Choroid plexus epithelial cell (primary cell): ENCODE data around the gene MYH13.

Experiments used
- DNase-seq: peaks from one replicate; pipeline ENCODE4 v3.0.0-alpha.2; 2010; ENCODE audit warnings: low read depth
- H3K4me3 ChIP-seq: 2 replicates; pipeline ENCODE4 v1.5.1; 2011; ENCODE audit warnings: low read depth, mild to moderate bottlenecking, control low read depth, low read length, moderate library complexity
- CTCF ChIP-seq: conservative IDR thresholded peaks from 2 replicates; pipeline ENCODE4 v1.5.1; 2011; ENCODE audit warnings: low read depth, mild to moderate bottlenecking, control low read depth, inconsistent platforms, low read length, moderate library complexity

Gene MYH13

GRCh38 chr17:10372906-10373305 lies at the start of gene MYH13:
Gene MYH13 (minus strand): TSS chr17:10373006. CDS start chr17:10364530, 8,476 bp downstream.
- no peak for TF ChIP-seq CTCF
- no peak within 1 kb of the TSS for H3K4me3 ChIP-seq
- no peak for DNase-seq

GRCh38 chr17:10421900-10422542 lies 49.2 kb upstream of the MYH13 start, which contains the start of gene MYH8:
Gene MYH8 (minus strand): TSS chr17:10421950. CDS start chr17:10420227, 1,723 bp downstream.
- TF ChIP-seq CTCF, result no peak
- no peak for DNase-seq
- H3K4me3 ChIP-seq, result no peak within 1 kb of the TSS

GRCh38 chr17:10421211-10421610 lies 48.4 kb upstream of the MYH13 start:
- no peak for TF ChIP-seq CTCF
- no peak overlapping the region for H3K4me3 ChIP-seq
- DNase-seq, result no peak

GRCh38 chr17:10420811-10421210 lies 48.0 kb upstream of the MYH13 start:
- no peak for DNase-seq
- no peak for TF ChIP-seq CTCF
- H3K4me3 ChIP-seq, result no peak overlapping the region

- TF ChIP-seq CTCF, result no peak
- DNase-seq, result no peak
- H3K4me3 ChIP-seq, result no peak overlapping the region
Observed at GRCh38 chr17:10417431-10417830, 44.6 kb upstream of the MYH13 start.

- DNase-seq, result no peak
- TF ChIP-seq CTCF, result no peak
- no peak overlapping the region for H3K4me3 ChIP-seq
Observed at GRCh38 chr17:10415161-10415560, 42.4 kb upstream of the MYH13 start.

GRCh38 chr17:10403589-10403988 lies 30.8 kb upstream of the MYH13 start:
- H3K4me3 ChIP-seq, result no peak overlapping the region
- no peak for DNase-seq
- TF ChIP-seq CTCF, result no peak
